Hepatocyte (in vitro differentiated cells): ENCODE measurements around the gene CFAP99. TPM values are rescaled to one million over a fixed set of nuclear protein-coding genes. Genes with fewer than 3 reads are reported as not detected.

Experiments used
- DNase-seq: peaks from one replicate; pipeline ENCODE4 v3.0.0-alpha.2; 2016; ENCODE audit warnings: low spot score
- H2AFZ ChIP-seq: fragments of 200-600 bp; sonication (generic); 2 replicates; pipeline ENCODE4 v1.6.0; 2016; ENCODE audit warnings: antibody characterized with exemption, mild to moderate bottlenecking
- H3K27ac ChIP-seq: fragments of 200-600 bp; sonication (generic); 2 replicates; pipeline ENCODE4 v1.5.1; 2016; ENCODE audit warnings: mild to moderate bottlenecking
- H3K27me3 ChIP-seq: fragments of 200-600 bp; sonication (generic); 2 replicates; pipeline ENCODE4 v1.6.1; 2016
- H3K36me3 ChIP-seq: fragments of 200-600 bp; sonication (generic); replicated peaks from 2 replicates; pipeline ENCODE4 v1.5.1; 2016; ENCODE audit warnings: low read depth; ENCODE audit not compliant: insufficient read depth
- H3K4me1 ChIP-seq: fragments of 200-600 bp; sonication (generic); 2 replicates; pipeline ENCODE4 v1.5.1; 2016; ENCODE audit warnings: mild to moderate bottlenecking, moderate library complexity; ENCODE audit not compliant: insufficient read depth
- H3K4me2 ChIP-seq: fragments of 200-600 bp; sonication (generic); 2 replicates; pipeline ENCODE4 v1.6.0; 2016
- H3K4me3 ChIP-seq: fragments of 200-600 bp; sonication (generic); 2 replicates; pipeline ENCODE4 v1.5.1; 2016; ENCODE audit warnings: mild to moderate bottlenecking
- H3K79me2 ChIP-seq: fragments of 200-600 bp; sonication (generic); 2 replicates; pipeline ENCODE4 v1.6.0; 2017; ENCODE audit warnings: mild to moderate bottlenecking
- H3K9me2 ChIP-seq: fragments of 200-600 bp; sonication (generic); replicated peaks from 2 replicates; pipeline ENCODE4 v1.6.0; 2017; ENCODE audit warnings: mild to moderate bottlenecking; ENCODE audit not compliant: insufficient read depth
- H3K9me3 ChIP-seq: fragments of 200-600 bp; sonication (generic); 2 replicates; pipeline ENCODE4 v1.5.1; 2016; ENCODE audit warnings: low read depth, mild to moderate bottlenecking
- H4K20me1 ChIP-seq: fragments of 200-600 bp; sonication (generic); 2 replicates; pipeline ENCODE4 v1.6.0; 2016; ENCODE audit warnings: mild to moderate bottlenecking; ENCODE audit not compliant: insufficient read depth, poor library complexity, severe bottlenecking
- EZH2 ChIP-seq: fragments of 200-600 bp; sonication (generic); IDR thresholded peaks from 2 replicates; pipeline ENCODE4 v1.6.1; 2016; ENCODE audit warnings: antibody characterized with exemption, mild to moderate bottlenecking, borderline replicate concordance
- EZH2phosphoT487 ChIP-seq: fragments of 200-600 bp; sonication (generic); IDR thresholded peaks from one replicate; pipeline ENCODE4 v1.6.1; 2018; ENCODE audit warnings: antibody characterized with exemption, mild to moderate bottlenecking, low read depth, moderate library complexity; ENCODE audit not compliant: unreplicated experiment, severe bottlenecking
- WGBS: methylation state at CpG from one replicate; pipeline ENCODE4 v1.1.6; 2016; ENCODE audit warnings: low lambda C conversion rate; ENCODE audit errors: missing lambda C conversion rate; 5-methylcytosine and 5-hydroxymethylcytosine counted together
- polyA plus RNA-seq: library from polyadenylated mRNA; unstranded; fragments of >200 nt; fragmentation: Nextera tagmentation; extraction: Ambion mirVana; gene quantifications from 2 replicates; pipeline ENCODE4 v1.2.1, GENCODE V29; 2016
- total RNA-seq: library from RNA; depleted of rRNA; stranded (reverse); fragments of >200 nt; gene quantifications from 2 replicates; pipeline ENCODE4 v1.2.3, GENCODE V29; 2014
- TF ChIP-seq, protein P1 (sequence below): fragments of 200-600 bp; sonication (generic); IDR thresholded peaks from 2 replicates; pipeline ENCODE4 v1.5.1; 2016; ENCODE audit warnings: antibody characterized with exemption, mild to moderate bottlenecking; ENCODE audit not compliant: poor library complexity

Gene CFAP99
- total and polyA plus RNA-seq, 2 experiments from 2014 or later, result not detected

GRCh38 chr4:2482192-2482591 lies 63.4 kb downstream of the CFAP99 start:
- H3K4me3 ChIP-seq, result no peak overlapping the region
- no peak overlapping the region for H3K27ac ChIP-seq

GRCh38 chr4:2482693-2483092 lies 63.9 kb downstream of the CFAP99 start:
- H3K27me3 ChIP-seq, result no peaks in the 10 kb centered on the region
- WGBS, result 63% methylated on average over 3 of the region's 3 CpGs
- TF ChIP-seq, protein P1, sequence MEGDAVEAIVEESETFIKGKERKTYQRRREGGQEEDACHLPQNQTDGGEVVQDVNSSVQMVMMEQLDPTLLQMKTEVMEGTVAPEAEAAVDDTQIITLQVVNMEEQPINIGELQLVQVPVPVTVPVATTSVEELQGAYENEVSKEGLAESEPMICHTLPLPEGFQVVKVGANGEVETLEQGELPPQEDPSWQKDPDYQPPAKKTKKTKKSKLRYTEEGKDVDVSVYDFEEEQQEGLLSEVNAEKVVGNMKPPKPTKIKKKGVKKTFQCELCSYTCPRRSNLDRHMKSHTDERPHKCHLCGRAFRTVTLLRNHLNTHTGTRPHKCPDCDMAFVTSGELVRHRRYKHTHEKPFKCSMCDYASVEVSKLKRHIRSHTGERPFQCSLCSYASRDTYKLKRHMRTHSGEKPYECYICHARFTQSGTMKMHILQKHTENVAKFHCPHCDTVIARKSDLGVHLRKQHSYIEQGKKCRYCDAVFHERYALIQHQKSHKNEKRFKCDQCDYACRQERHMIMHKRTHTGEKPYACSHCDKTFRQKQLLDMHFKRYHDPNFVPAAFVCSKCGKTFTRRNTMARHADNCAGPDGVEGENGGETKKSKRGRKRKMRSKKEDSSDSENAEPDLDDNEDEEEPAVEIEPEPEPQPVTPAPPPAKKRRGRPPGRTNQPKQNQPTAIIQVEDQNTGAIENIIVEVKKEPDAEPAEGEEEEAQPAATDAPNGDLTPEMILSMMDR, result no peak
- TF ChIP-seq EZH2, result no peak
- TF ChIP-seq EZH2phosphoT487, result no peak
- peak overlapping the region; percentile 52 for H3K4me2 ChIP-seq
- no peak for DNase-seq
- H3K79me2 ChIP-seq, result peaks cover 100% of the 10 kb centered on the region
- no peak overlapping the region for H2AFZ ChIP-seq
- H3K9me2 ChIP-seq, result no peaks in the 10 kb centered on the region
- H3K36me3 ChIP-seq, result no peaks in the 10 kb centered on the region
- H3K9me3 ChIP-seq, result no peaks in the 10 kb centered on the region
- no peak overlapping the region for H3K4me3 ChIP-seq
- H3K4me1 ChIP-seq, result peaks cover 42% of the 10 kb centered on the region
- H4K20me1 ChIP-seq, result peaks cover 100% of the 10 kb centered on the region
- H3K27ac ChIP-seq, result no peak overlapping the region

More at GRCh38 chr4:2482192-2482591, 63.4 kb downstream of the CFAP99 start:
- DNase-seq, result no peak
- Histone ChIP-seq H4K20me1 (peaks cover 100% of the 10 kb centered on the region), H3K36me3 (no peaks in the 10 kb centered on the region), H3K4me1 (peaks cover 47% of the 10 kb centered on the region), H3K79me2 (peaks cover 100% of the 10 kb centered on the region), H3K9me3 (no peaks in the 10 kb centered on the region), H3K27me3 (no peaks in the 10 kb centered on the region), H3K4me2 (peak overlapping the region; percentile 52), H2AFZ (no peak overlapping the region), H3K9me2 (no peaks in the 10 kb centered on the region)
- TF ChIP-seq EZH2phosphoT487 (no peak), EZH2 (no peak)
- TF ChIP-seq, protein P1, result no peak
- 87% methylated on average over 4 of the region's 4 CpGs for WGBS

DNA sequence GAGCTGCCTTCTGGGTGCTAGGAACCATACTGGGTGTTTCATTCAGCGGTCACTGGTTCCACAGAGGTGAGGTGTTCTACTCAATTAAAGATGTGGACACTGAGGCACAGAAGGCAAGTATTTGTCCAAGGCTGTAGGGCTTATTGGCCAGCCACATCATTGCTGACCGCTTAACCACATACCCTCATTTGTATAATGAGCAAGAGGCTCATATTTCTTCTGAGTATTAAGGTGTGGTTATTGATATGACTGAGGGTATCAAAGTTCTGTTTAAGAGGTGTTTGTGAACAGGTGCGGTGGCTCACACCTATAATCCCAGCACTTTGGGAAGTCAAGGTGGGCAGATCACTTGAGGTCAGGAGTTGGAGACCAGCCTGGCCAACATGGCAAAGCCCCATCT lies 64.5 kb downstream of the CFAP99 start:
- DNase-seq, result no peak
- no peak overlapping the region for H3K27ac ChIP-seq
- 98% methylated on average over 3 of the region's 3 CpGs for WGBS
- no peak for TF ChIP-seq EZH2phosphoT487
- TF ChIP-seq EZH2, result no peak
- TF ChIP-seq, protein P1, result no peak
- H3K4me2 ChIP-seq, result peak overlapping the region; percentile 52
- H3K36me3 ChIP-seq, result no peaks in the 10 kb centered on the region
- H3K4me3 ChIP-seq, result no peak overlapping the region
- H4K20me1 ChIP-seq, result peaks cover 100% of the 10 kb centered on the region
- H3K79me2 ChIP-seq, result peaks cover 100% of the 10 kb centered on the region
- H2AFZ ChIP-seq, result no peak overlapping the region
- no peaks in the 10 kb centered on the region for H3K27me3 ChIP-seq
- H3K9me2 ChIP-seq, result no peaks in the 10 kb centered on the region
- H3K4me1 ChIP-seq, result peaks cover 37% of the 10 kb centered on the region
- no peaks in the 10 kb centered on the region for H3K9me3 ChIP-seq

DNA sequence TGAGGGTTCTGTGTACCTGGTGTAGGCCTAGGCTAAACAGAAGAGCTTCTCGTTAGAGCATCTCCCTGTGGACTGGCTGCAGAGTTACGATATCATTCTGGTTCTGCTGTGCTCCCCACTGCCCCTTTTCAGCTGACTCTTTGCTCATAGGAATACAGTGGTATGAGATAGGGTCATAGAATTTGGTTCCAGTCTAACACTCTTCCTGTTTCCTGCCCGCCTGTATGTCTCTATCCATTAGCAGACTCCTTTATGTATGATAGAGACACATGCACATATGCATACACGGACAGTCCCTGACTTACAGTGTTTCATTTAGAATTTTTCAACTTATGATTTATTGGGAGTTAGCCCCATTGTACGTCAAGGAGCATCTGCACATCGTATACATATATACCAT lies 65.4 kb downstream of the CFAP99 start:
- no peaks in the 10 kb centered on the region for H3K9me2 ChIP-seq
- TF ChIP-seq, protein P1, result no peak
- no peak for TF ChIP-seq EZH2
- TF ChIP-seq EZH2phosphoT487, result no peak
- no peak overlapping the region for H2AFZ ChIP-seq
- H3K27me3 ChIP-seq, result no peaks in the 10 kb centered on the region
- no peak overlapping the region for H3K4me3 ChIP-seq
- H3K4me1 ChIP-seq, result peaks cover 27% of the 10 kb centered on the region
- H3K4me2 ChIP-seq, result no peak overlapping the region
- WGBS, result 95% methylated on average over 6 of the region's 6 CpGs
- peaks cover 100% of the 10 kb centered on the region for H3K79me2 ChIP-seq
- no peak for DNase-seq
- peaks cover 100% of the 10 kb centered on the region for H4K20me1 ChIP-seq
- no peaks in the 10 kb centered on the region for H3K36me3 ChIP-seq
- H3K27ac ChIP-seq, result no peak overlapping the region
- H3K9me3 ChIP-seq, result no peaks in the 10 kb centered on the region
